Mucosa of stomach (tissue), 1 donor: Measurements from ENCODE around the gene EBF4.
A peak's percentile ranks its signal among the peaks of the same experiment; 100 is the strongest.
"Not testable (repeated sequence)": the region's sequence is repeated elsewhere in the genome, so short reads cannot be mapped to it uniquely, and the experiment has no call there.

Source experiments
- H3K27me3 ChIP-seq: one replicate; pipeline ENCODE4 v1.7.0; 2013; ENCODE audit warnings: mild to moderate bottlenecking, low read length; ENCODE audit not compliant: control insufficient read depth, insufficient read depth
- H3K36me3 ChIP-seq: one replicate; pipeline ENCODE4 v1.7.0; 2013; ENCODE audit warnings: low read length; ENCODE audit not compliant: control insufficient read depth, insufficient read depth
- H3K4me1 ChIP-seq: one replicate; pipeline ENCODE4 v1.7.0; 2013; ENCODE audit warnings: mild to moderate bottlenecking, low read length; ENCODE audit not compliant: control insufficient read depth, insufficient read depth
- H3K4me3 ChIP-seq: one replicate; pipeline ENCODE4 v1.7.0; 2013; ENCODE audit warnings: low read length
- H3K9ac ChIP-seq: one replicate; pipeline ENCODE4 v1.7.0; 2013; ENCODE audit warnings: mild to moderate bottlenecking, low read length, moderate library complexity
- H3K9me3 ChIP-seq: one replicate; pipeline ENCODE4 v1.7.0; 2013; ENCODE audit warnings: mild to moderate bottlenecking, low read length, moderate library complexity; ENCODE audit not compliant: control insufficient read depth
- donor health status: Pancreatic carcinoma.

EBF4 gene

GRCh38 chr20:2657674-2658073 is 34.9 kb upstream of the EBF4 start:
- Histone ChIP-seq H3K9ac (no peak overlapping the region), H3K9me3 (no peaks in the 10 kb centered on the region), H3K4me3 (no peak overlapping the region), H3K4me1 (peaks cover 6% of the 10 kb centered on the region), H3K27me3 (no peaks in the 10 kb centered on the region), H3K36me3 (peaks cover 31% of the 10 kb centered on the region)

- no peaks in the 10 kb centered on the region for H3K27me3 ChIP-seq
- no peaks in the 10 kb centered on the region for H3K9me3 ChIP-seq
- peaks cover 13% of the 10 kb centered on the region for H3K4me1 ChIP-seq
- no peak overlapping the region for H3K9ac ChIP-seq
- H3K4me3 ChIP-seq, result no peak overlapping the region
- peaks cover 31% of the 10 kb centered on the region for H3K36me3 ChIP-seq
Observed at GRCh38 chr20:2658414-2659354, 33.9 kb upstream of the EBF4 start.

GRCh38 chr20:2659547-2659946 is 33.0 kb upstream of the EBF4 start:
- H3K4me3 ChIP-seq, result no peak overlapping the region
- no peak overlapping the region for H3K9ac ChIP-seq
- no peaks in the 10 kb centered on the region for H3K9me3 ChIP-seq
- H3K36me3 ChIP-seq, result peaks cover 31% of the 10 kb centered on the region
- H3K4me1 ChIP-seq, result peaks cover 9% of the 10 kb centered on the region
- no peaks in the 10 kb centered on the region for H3K27me3 ChIP-seq

- Histone ChIP-seq H3K27me3 (no peaks in the 10 kb centered on the region), H3K9me3 (no peaks in the 10 kb centered on the region), H3K9ac (peak overlapping the region; percentile 80), H3K36me3 (peaks cover 9% of the 10 kb centered on the region), H3K4me3 (peak overlapping the region; percentile 94), H3K4me1 (peaks cover 12% of the 10 kb centered on the region)
Observed at GRCh38 chr20:2663364-2663886, 29.2 kb upstream of the EBF4 start.

GRCh38 chr20:2663887-2664719 is 28.5 kb upstream of the EBF4 start, which contains the start of gene IDH3B:
TSS of gene IDH3B (minus strand) at chr20:2664216. CDS start at chr20:2664188, 28 bp downstream.
- no peaks in the 10 kb centered on the region for H3K9me3 ChIP-seq
- H3K4me3 ChIP-seq, result peak within 1 kb of the TSS; percentile 94
- H3K4me1 ChIP-seq, result peaks cover 12% of the 10 kb centered on the region
- peaks cover 5% of the 10 kb centered on the region for H3K36me3 ChIP-seq
- H3K9ac ChIP-seq, result peak within 1 kb of the TSS; percentile 80
- H3K27me3 ChIP-seq, result no peaks in the 10 kb centered on the region

- H3K9ac ChIP-seq, result no peak overlapping the region
Observed at GRCh38 chr20:2671977-2672376, 20.6 kb upstream of the EBF4 start.

GRCh38 chr20:2672446-2672845 is 20.1 kb upstream of the EBF4 start:
- Histone ChIP-seq H3K4me1 (no peaks in the 10 kb centered on the region), H3K4me3 (no peak overlapping the region), H3K27me3 (peaks cover 3% of the 10 kb centered on the region), H3K9me3 (no peaks in the 10 kb centered on the region), H3K36me3 (no peaks in the 10 kb centered on the region), H3K9ac (no peak overlapping the region)

More at GRCh38 chr20:2671977-2672376, 20.6 kb upstream of the EBF4 start:
- no peaks in the 10 kb centered on the region for H3K4me1 ChIP-seq
- no peaks in the 10 kb centered on the region for H3K36me3 ChIP-seq
- H3K27me3 ChIP-seq, result peaks cover 3% of the 10 kb centered on the region
- H3K4me3 ChIP-seq, result no peak overlapping the region
- H3K9me3 ChIP-seq, result no peaks in the 10 kb centered on the region

GRCh38 chr20:2673453-2673852 is 19.1 kb upstream of the EBF4 start:
- Histone ChIP-seq H3K9ac (no peak overlapping the region), H3K4me1 (no peaks in the 10 kb centered on the region), H3K4me3 (no peak overlapping the region), H3K27me3 (peaks cover 3% of the 10 kb centered on the region), H3K36me3 (no peaks in the 10 kb centered on the region), H3K9me3 (no peaks in the 10 kb centered on the region)

- Histone ChIP-seq H3K4me1 (no peaks in the 10 kb centered on the region), H3K4me3 (no peak overlapping the region), H3K9me3 (no peaks in the 10 kb centered on the region), H3K9ac (no peak overlapping the region), H3K36me3 (no peaks in the 10 kb centered on the region), H3K27me3 (no peaks in the 10 kb centered on the region)
Observed at GRCh38 chr20:2680046-2680445, 12.5 kb upstream of the EBF4 start.

- not testable (repeated sequence) for H3K4me3 ChIP-seq, H3K9ac ChIP-seq, H3K9me3 ChIP-seq, H3K4me1 ChIP-seq, H3K27me3 ChIP-seq, H3K36me3 ChIP-seq
Observed at GRCh38 chr20:2682040-2682439, 10.5 kb upstream of the EBF4 start.

GRCh38 chr20:2684817-2685216 is 7.8 kb upstream of the EBF4 start:
- H3K9ac ChIP-seq, H3K9me3 ChIP-seq, H3K4me1 ChIP-seq, H3K4me3 ChIP-seq, H3K36me3 ChIP-seq: not testable (repeated sequence)
- peaks cover 19% of the 10 kb centered on the region for H3K27me3 ChIP-seq

GRCh38 chr20:2687514-2687913 is 5.1 kb upstream of the EBF4 start:
- Histone ChIP-seq H3K36me3 (no peaks in the 10 kb centered on the region), H3K27me3 (peaks cover 34% of the 10 kb centered on the region), H3K4me1 (peaks cover 13% of the 10 kb centered on the region), H3K4me3 (no peak overlapping the region), H3K9ac (no peak overlapping the region), H3K9me3 (no peaks in the 10 kb centered on the region)
